CD4-positive, CD25-positive, alpha-beta regulatory T cell (primary cell): Measurements from ENCODE around the gene NOCT. TPM values are rescaled to one million over a fixed set of nuclear protein-coding genes. Genes with fewer than 3 reads are reported as not detected.

ENCODE experiments used
- ATAC-seq, 2 donors: fragments of 150-1000 bp; cut with Tn5 transposase; one replicate each; pipeline ENCODE4 v1.10.0; 2021; ENCODE audit warnings: low read depth in 2 of 2, moderate number of reproducible peaks in 2 of 2, moderate library complexity in 1 of 2
- DNase-seq, 3 donors: peaks; one replicate each; pipeline versions ENCODE4 v3.0.0 to v3.0.0-alpha.2; 2012 to 2022; ENCODE audit warnings: mixed read lengths in 1 of 3
- H3K27ac ChIP-seq: one replicate; pipeline ENCODE4 v1.7.0; 2013; ENCODE audit warnings: mild to moderate bottlenecking, low read length; ENCODE audit not compliant: insufficient read depth, poor library complexity, severe bottlenecking
- H3K27me3 ChIP-seq: one replicate; pipeline ENCODE4 v1.7.0; 2013; ENCODE audit warnings: low read length; ENCODE audit not compliant: control insufficient read depth, insufficient read depth
- H3K36me3 ChIP-seq: one replicate; pipeline ENCODE4 v1.7.0; 2013; ENCODE audit warnings: mild to moderate bottlenecking, low read length, moderate library complexity; ENCODE audit not compliant: control insufficient read depth, insufficient read depth
- H3K4me1 ChIP-seq: 2 replicates; pipeline ENCODE4 v1.7.0; 2013; ENCODE audit warnings: mild to moderate bottlenecking, low read length; ENCODE audit not compliant: insufficient read depth, control insufficient read depth, poor library complexity, severe bottlenecking
- H3K4me3 ChIP-seq: one replicate; pipeline ENCODE4 v1.7.0; 2013; ENCODE audit warnings: low read depth, mild to moderate bottlenecking, low read length, moderate library complexity
- H3K9me3 ChIP-seq, 2 experiments: 1 replicate in 1 of 2; 2 replicates in 1 of 2; pipeline ENCODE4 v1.7.0; 2013; ENCODE audit warnings: low read length in 2 of 2, mild to moderate bottlenecking in 1 of 2, moderate library complexity in 1 of 2; ENCODE audit not compliant: control insufficient read depth in 2 of 2
- H3K27ac Mint-ChIP-seq, 3 donors: one replicate each; pipeline ENCODE4 v1.8.0; 2020 to 2022; ENCODE audit warnings: mild to moderate bottlenecking in 3 of 3, mixed read lengths in 3 of 3, moderate library complexity in 2 of 3
- H3K27me3 Mint-ChIP-seq: one replicate; pipeline ENCODE4 v1.8.0; 2022; ENCODE audit warnings: mild to moderate bottlenecking, mixed read lengths
- H3K36me3 Mint-ChIP-seq: one replicate; pipeline ENCODE4 v1.8.0; 2020; ENCODE audit warnings: mixed read lengths
- H3K4me1 Mint-ChIP-seq, 4 donors: one replicate each; pipeline ENCODE4 v1.8.0; 2020 to 2022; ENCODE audit warnings: mixed read lengths in 4 of 4, mild to moderate bottlenecking in 1 of 4
- H3K4me3 Mint-ChIP-seq, 4 donors: one replicate each; pipeline ENCODE4 v1.8.0; 2020 to 2022; ENCODE audit warnings: mild to moderate bottlenecking in 4 of 4, mixed read lengths in 4 of 4, moderate library complexity in 3 of 4
- H3K9me3 Mint-ChIP-seq, 7 donors: one replicate each; pipeline ENCODE4 v1.8.0; 2020 to 2022; ENCODE audit warnings: mixed read lengths in 7 of 7, mild to moderate bottlenecking in 3 of 7, moderate library complexity in 2 of 7
- polyA plus RNA-seq, 4 donors: library from polyadenylated mRNA; unstranded; fragments of 300-500 nt; fragmentation: Illumina TruSeq; gene quantifications; one replicate each; pipeline ENCODE4 v1.2.3, GENCODE V29; 2021
- total RNA-seq: library from RNA; stranded (reverse); gene quantifications from one replicate; pipeline ENCODE4 v1.2.3, GENCODE V29; 2022

Gene NOCT
- total and polyA plus RNA-seq, 5 donors from 2014 or later = 0.14 to 14.6 (median 0.34) TPM; not detected in 1

- DNase-seq (no peak), ATAC-seq (no peak)
- Histone ChIP-seq H3K27ac (no peak overlapping the region), H3K36me3 (no peaks in the 10 kb centered on the region), H3K9me3 (no peaks in the 10 kb centered on the region), H3K27me3 (no peaks in the 10 kb centered on the region), H3K4me3 (no peak overlapping the region), H3K4me1 (peaks cover 13% of the 10 kb centered on the region)
- Mint-ChIP-seq H3K27me3 (no peaks in the 10 kb centered on the region), H3K4me3 (no peak overlapping the region), H3K36me3 (no peaks in the 10 kb centered on the region), H3K9me3 (no peaks in the 10 kb centered on the region), H3K27ac (no peak overlapping the region), H3K4me1 (peaks cover 3 to 15% (median 9%) of the 10 kb centered on the region in 4 donors)
Observed at GRCh38 chr4:139011225-139011950, 4.2 kb upstream of the NOCT start.

- Histone ChIP-seq H3K27me3 (no peaks in the 10 kb centered on the region), H3K4me3 (peak overlapping the region; percentile 87), H3K36me3 (no peaks in the 10 kb centered on the region), H3K4me1 (peaks cover 20% of the 10 kb centered on the region), H3K27ac (peak overlapping the region; percentile 85), H3K9me3 (no peaks in the 10 kb centered on the region)
- H3K36me3 Mint-ChIP-seq = no peaks in the 10 kb centered on the region
- peak in 1 of 2 donors; percentile 7 for ATAC-seq
- no peaks in the 10 kb centered on the region for H3K27me3 Mint-ChIP-seq
- H3K27ac Mint-ChIP-seq = peak overlapping the region; percentile 94 to 98 (median 97)
- H3K4me1 Mint-ChIP-seq = peaks cover 9 to 26% (median 19%) of the 10 kb centered on the region in 4 donors
- no peaks in the 10 kb centered on the region for H3K9me3 Mint-ChIP-seq
- H3K4me3 Mint-ChIP-seq = peak overlapping the region; percentile 78 to 94 (median 90)
- DNase-seq = peak in 1 of 3 donors; percentile 52
Observed at GRCh38 chr4:139014371-139015268, 961 bp upstream of the NOCT start.

DNA sequence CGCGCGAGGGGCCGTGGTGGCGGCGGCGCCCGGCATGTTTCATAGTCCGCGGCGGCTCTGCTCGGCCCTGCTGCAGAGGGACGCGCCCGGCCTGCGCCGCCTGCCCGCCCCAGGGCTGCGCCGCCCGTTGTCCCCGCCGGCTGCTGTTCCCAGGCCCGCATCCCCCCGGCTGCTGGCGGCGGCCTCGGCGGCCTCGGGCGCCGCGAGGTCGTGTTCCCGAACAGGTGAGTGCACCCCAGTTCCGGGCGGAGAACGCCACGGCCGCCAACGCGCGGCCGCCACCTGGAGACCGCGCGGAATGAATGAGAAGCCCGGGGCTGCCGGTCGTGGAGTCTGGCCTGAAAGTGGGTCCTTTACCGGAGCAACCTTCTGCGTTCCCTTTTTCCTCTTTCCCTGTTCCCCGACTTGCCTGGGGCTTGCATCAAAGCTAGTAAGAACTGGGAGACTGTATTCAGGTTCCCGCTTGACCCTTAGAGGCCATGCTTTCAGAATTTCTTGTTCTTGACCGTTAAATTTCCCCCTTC, 429 bp downstream of the NOCT start:
- peaks cover 9 to 30% (median 19%) of the 10 kb centered on the region in 4 donors for H3K4me1 Mint-ChIP-seq
- Histone ChIP-seq H3K27ac (peak overlapping the region; percentile 85), H3K9me3 (no peaks in the 10 kb centered on the region), H3K27me3 (no peaks in the 10 kb centered on the region), H3K4me1 (peaks cover 20% of the 10 kb centered on the region), H3K36me3 (no peaks in the 10 kb centered on the region), H3K4me3 (peak overlapping the region; percentile 86)
- no peaks in the 10 kb centered on the region for H3K27me3 Mint-ChIP-seq
- peak overlapping the region in 2 of 3 donors; percentile 67 to 79 for H3K27ac Mint-ChIP-seq
- ATAC-seq (peak; percentile 10 to 13), DNase-seq (peak in 2 of 3 donors; percentile 31 to 54)
- no peaks in the 10 kb centered on the region for H3K36me3 Mint-ChIP-seq
- no peaks in the 10 kb centered on the region for H3K9me3 Mint-ChIP-seq
- peak overlapping the region; percentile 78 to 96 (median 90) for H3K4me3 Mint-ChIP-seq

- DNase-seq (no peak), ATAC-seq (no peak)
- no peaks in the 10 kb centered on the region for H3K36me3 ChIP-seq
- Mint-ChIP-seq H3K27me3 (no peaks in the 10 kb centered on the region), H3K9me3 (no peaks in the 10 kb centered on the region), H3K36me3 (no peaks in the 10 kb centered on the region), H3K4me1 (peaks cover 9 to 30% (median 19%) of the 10 kb centered on the region in 4 donors), H3K27ac (no peak overlapping the region), H3K4me3 (peak overlapping the region in 1 of 4 donors; percentile 76)
- no peaks in the 10 kb centered on the region for H3K27me3 ChIP-seq
- peaks cover 20% of the 10 kb centered on the region for H3K4me1 ChIP-seq
- H3K4me3 ChIP-seq = no peak overlapping the region
- no peak overlapping the region for H3K27ac ChIP-seq
- no peaks in the 10 kb centered on the region for H3K9me3 ChIP-seq
Observed at GRCh38 chr4:139017861-139018260, 2.3 kb downstream of the NOCT start.

DNA sequence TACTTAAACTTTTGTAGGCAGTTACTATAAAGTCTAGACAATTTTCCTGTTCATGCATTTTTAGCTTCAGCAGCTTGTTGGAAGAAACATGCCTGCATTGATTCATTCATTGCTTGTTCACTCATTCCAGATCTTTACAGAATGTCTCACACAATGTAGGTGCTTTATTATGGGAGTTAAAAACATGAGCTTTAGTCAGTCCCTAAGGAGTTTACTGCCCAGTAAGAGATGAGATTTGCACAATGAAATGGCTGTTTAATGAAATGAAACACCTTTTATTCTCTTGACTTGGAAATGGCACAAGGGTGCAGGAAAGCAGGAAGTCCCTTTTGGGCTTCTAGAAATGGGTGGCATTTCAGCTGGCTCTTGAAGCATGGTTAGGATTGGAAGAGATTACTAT, 2.9 kb downstream of the NOCT start:
- peak overlapping the region in 1 of 4 donors; percentile 76 for H3K4me3 Mint-ChIP-seq
- H3K4me1 Mint-ChIP-seq = peaks cover 9 to 30% (median 19%) of the 10 kb centered on the region in 4 donors
- Histone ChIP-seq H3K9me3 (no peaks in the 10 kb centered on the region), H3K36me3 (no peaks in the 10 kb centered on the region), H3K4me3 (no peak overlapping the region), H3K4me1 (peaks cover 20% of the 10 kb centered on the region), H3K27me3 (no peaks in the 10 kb centered on the region), H3K27ac (no peak overlapping the region)
- no peak for DNase-seq
- H3K36me3 Mint-ChIP-seq = no peaks in the 10 kb centered on the region
- peak overlapping the region in 1 of 3 donors; percentile 21 for H3K27ac Mint-ChIP-seq
- H3K9me3 Mint-ChIP-seq = no peaks in the 10 kb centered on the region
- no peaks in the 10 kb centered on the region for H3K27me3 Mint-ChIP-seq
- no peak for ATAC-seq

DNA sequence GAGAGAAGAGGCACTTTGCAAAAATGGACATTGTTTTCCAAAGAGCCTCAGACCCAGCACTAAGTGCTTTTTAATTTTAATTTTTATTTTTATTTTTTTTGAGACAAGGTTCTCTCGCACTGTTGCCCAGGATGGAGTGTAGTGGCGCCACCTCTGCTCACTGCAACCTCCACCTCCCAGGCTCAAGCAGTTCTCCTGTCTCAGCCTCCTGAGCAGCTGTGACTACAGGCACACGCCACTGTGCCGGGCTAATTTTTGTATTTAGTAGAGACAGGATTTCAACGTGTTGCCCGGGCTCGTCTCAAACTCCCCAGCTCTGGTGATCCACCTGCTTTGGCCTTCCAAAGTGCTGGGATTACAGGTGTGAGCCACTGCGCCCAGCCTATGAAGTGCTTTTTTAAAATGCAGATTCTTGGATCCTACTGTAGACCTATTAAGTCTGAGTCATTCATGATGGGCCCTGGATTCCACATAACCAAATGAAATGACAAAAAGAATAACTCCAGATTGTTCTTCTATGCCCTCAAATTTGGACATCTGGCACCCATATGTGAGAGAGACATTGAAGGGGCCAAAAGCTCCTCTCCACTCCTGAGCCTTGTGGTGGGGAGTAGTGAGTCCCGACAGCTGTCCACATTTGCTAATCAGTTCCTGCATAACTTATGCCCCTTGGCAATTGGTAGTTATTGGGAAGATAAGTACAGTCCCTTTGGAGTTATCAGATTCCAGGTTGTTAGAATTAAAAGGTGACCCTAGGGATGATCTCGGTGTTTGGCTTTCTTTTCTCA, 3.6 kb downstream of the NOCT start:
- no peak for DNase-seq
- H3K36me3 ChIP-seq = no peaks in the 10 kb centered on the region
- H3K27me3 ChIP-seq = no peaks in the 10 kb centered on the region
- Mint-ChIP-seq H3K9me3 (no peaks in the 10 kb centered on the region), H3K36me3 (no peaks in the 10 kb centered on the region), H3K4me1 (peaks cover 9 to 30% (median 19%) of the 10 kb centered on the region in 4 donors), H3K27me3 (no peaks in the 10 kb centered on the region), H3K4me3 (peak overlapping the region in 1 of 4 donors; percentile 26), H3K27ac (no peak overlapping the region)
- peaks cover 20% of the 10 kb centered on the region for H3K4me1 ChIP-seq
- H3K27ac ChIP-seq = no peak overlapping the region
- H3K9me3 ChIP-seq = no peaks in the 10 kb centered on the region
- no peak overlapping the region for H3K4me3 ChIP-seq
- ATAC-seq = no peak

GRCh38 chr4:139020384-139020783, 4.8 kb downstream of the NOCT start:
- H3K27me3 Mint-ChIP-seq = no peaks in the 10 kb centered on the region

More at GRCh38 chr4:139020384-139020783, 4.8 kb downstream of the NOCT start:
- peaks cover 11% of the 10 kb centered on the region for H3K4me1 ChIP-seq
- no peak overlapping the region for H3K4me3 ChIP-seq
- H3K9me3 ChIP-seq = no peaks in the 10 kb centered on the region
- H3K27ac Mint-ChIP-seq = no peak overlapping the region
- no peaks in the 10 kb centered on the region for H3K36me3 ChIP-seq
- H3K27me3 ChIP-seq = no peaks in the 10 kb centered on the region
- ATAC-seq (no peak), DNase-seq (no peak)
- H3K4me3 Mint-ChIP-seq = peak overlapping the region in 1 of 4 donors; percentile 3
- peaks cover 9 to 19% (median 14%) of the 10 kb centered on the region in 4 donors for H3K4me1 Mint-ChIP-seq
- H3K9me3 Mint-ChIP-seq = no peaks in the 10 kb centered on the region
- no peak overlapping the region for H3K27ac ChIP-seq
- no peaks in the 10 kb centered on the region for H3K36me3 Mint-ChIP-seq
